Astrocyte of the cerebellum (primary cell): ENCODE data around the gene TRAM2.
"Not testable (repeated sequence)": the region's sequence is repeated elsewhere in the genome, so short reads cannot be mapped to it uniquely, and the experiment has no call there.

Experiments
- DNase-seq: peaks from one replicate; pipeline ENCODE4 v3.0.0-alpha.2; 2011; ENCODE audit warnings: low read depth
- H3K4me3 ChIP-seq: 2 replicates; pipeline ENCODE4 v1.5.1; 2011; ENCODE audit warnings: mild to moderate bottlenecking, low read depth, low read length, moderate library complexity
- in situ Hi-C: cut with HindIII; loops from 2 replicates; pipeline ENCODE4 v1.10.0; 2017; ENCODE audit warnings: low sequenced_read_pairs
- TF ChIP-seq, protein P1 (sequence below): IDR thresholded peaks from 2 replicates; pipeline ENCODE4 v1.5.1; 2012; ENCODE audit warnings: low read length, low read depth, moderate library complexity, mild to moderate bottlenecking; ENCODE audit errors: missing control alignments

The TRAM2 gene

GRCh38 chr6:52482903-52483670 is 93.8 kb downstream of the TRAM2 start:
- in situ Hi-C loops, result no loop called here
- no peak overlapping the region for H3K4me3 ChIP-seq
- TF ChIP-seq, protein P1, sequence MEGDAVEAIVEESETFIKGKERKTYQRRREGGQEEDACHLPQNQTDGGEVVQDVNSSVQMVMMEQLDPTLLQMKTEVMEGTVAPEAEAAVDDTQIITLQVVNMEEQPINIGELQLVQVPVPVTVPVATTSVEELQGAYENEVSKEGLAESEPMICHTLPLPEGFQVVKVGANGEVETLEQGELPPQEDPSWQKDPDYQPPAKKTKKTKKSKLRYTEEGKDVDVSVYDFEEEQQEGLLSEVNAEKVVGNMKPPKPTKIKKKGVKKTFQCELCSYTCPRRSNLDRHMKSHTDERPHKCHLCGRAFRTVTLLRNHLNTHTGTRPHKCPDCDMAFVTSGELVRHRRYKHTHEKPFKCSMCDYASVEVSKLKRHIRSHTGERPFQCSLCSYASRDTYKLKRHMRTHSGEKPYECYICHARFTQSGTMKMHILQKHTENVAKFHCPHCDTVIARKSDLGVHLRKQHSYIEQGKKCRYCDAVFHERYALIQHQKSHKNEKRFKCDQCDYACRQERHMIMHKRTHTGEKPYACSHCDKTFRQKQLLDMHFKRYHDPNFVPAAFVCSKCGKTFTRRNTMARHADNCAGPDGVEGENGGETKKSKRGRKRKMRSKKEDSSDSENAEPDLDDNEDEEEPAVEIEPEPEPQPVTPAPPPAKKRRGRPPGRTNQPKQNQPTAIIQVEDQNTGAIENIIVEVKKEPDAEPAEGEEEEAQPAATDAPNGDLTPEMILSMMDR, result no peak
- no peak for DNase-seq

- DNase-seq, result no peak
- in situ Hi-C loops, result no loop called here
- no peak overlapping the region for H3K4me3 ChIP-seq
- TF ChIP-seq, protein P1, result no peak
Observed at GRCh38 chr6:52475307-52475706, 101.6 kb downstream of the TRAM2 start.

DNA sequence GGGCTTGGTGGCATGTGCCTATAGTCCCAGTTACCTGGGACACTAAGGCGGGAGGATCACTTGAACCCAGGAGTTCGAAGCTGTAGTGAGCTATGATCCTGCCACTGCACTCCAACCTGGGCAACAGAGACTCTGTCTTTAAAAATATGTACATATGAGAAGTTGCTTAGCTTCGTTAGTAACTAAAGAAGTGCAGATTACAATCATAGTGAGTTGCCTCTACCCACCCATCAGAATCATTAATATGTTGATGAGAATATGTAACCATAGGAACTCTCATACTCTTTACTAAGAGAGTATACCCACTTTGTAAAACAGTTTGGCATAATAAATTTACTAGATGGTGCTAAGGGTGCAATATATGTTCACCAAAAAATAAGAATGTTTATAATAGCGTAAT is 102.7 kb downstream of the TRAM2 start:
- in situ Hi-C loops, result no loop called here

GRCh38 chr6:52461194-52461593 is 115.7 kb downstream of the TRAM2 start:
- DNase-seq, H3K4me3 ChIP-seq, in situ Hi-C loops: not testable (repeated sequence)

More for the DNA sequence above, 102.7 kb downstream of the TRAM2 start:
- H3K4me3 ChIP-seq, result no peak overlapping the region
- TF ChIP-seq, protein P1, result no peak
- no peak for DNase-seq

DNA sequence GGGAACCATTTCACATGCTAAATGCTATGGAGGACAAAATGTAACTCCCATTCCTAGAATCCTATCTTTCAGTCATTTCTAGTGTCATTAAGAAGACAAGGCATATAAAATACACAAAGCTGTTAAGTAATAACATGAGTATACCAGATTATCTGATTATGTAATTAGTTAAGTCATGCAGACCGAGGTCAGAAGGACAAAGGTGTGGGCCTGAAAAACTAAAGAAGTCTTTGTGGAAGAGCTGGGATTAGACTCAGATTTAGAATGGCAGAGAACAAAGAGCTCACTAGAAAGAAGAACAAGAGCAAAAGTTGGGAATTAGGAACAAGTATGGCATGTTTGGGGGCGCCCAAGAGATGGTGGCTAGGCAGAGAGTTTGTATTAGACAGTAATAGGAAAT is 119.8 kb downstream of the TRAM2 start:
- no peak for DNase-seq
- in situ Hi-C loops, result no loop called here
- TF ChIP-seq, protein P1, result no peak

GRCh38 chr6:52454556-52454955 is 122.3 kb downstream of the TRAM2 start:
- peak; percentile 11 for DNase-seq

More for the DNA sequence above, 119.8 kb downstream of the TRAM2 start:
- no peak overlapping the region for H3K4me3 ChIP-seq

More at GRCh38 chr6:52454556-52454955, 122.3 kb downstream of the TRAM2 start:
- TF ChIP-seq, protein P1, result no peak
- H3K4me3 ChIP-seq, result no peak overlapping the region
- in situ Hi-C loops, result no loop called here
